LNCAP (cell line): ENCODE data around the gene GPC1.

Experiments
- TF ChIP-seq, protein P1 (sequence below): fragments of 450-650 bp; IDR thresholded peaks from 2 replicates; pipeline ENCODE4 v1.5.1; 2017; ENCODE audit warnings: mild to moderate bottlenecking

Gene GPC1

DNA sequence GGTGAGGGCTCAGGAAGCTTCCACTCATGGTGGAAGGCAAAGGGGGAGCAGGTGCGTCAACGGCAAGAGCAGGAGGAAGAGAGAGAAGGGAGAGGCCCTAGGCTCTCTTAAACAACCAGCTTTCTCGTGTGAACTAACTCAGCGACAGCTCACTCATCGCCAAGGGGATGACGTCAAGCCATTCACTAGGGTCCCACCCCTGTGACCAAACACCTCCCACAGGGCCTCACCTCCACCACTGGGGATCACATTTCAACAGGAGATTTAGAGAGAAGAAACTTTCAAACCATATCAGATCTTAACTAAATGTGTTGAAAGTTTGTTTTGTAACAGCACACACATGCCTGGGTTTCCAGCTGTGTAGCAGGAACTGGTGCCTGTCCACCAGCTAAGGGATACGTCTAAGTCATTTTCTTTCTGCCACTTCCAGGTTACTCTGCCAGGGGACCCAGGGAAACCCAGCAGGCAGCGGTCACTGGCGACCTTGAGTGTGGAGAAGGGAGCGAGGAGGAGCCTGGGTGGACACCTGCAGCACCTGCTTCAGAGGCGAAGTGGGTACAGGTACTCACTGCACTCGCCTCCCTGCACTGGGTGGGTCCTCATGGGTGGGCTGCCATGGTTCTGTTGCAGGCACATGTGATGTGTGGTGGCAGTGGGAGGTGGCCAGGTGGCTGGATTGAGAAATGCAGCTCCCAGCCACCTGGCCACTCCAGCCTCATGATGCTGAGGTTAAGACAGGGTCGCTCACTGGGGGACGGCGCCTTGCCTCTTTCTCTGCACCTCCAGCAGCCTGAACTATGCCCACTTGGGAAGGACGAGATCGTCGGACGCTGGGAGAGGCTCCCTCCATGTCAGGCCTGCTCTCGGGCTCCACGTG, 8.4 kb upstream of the GPC1 start:
- TF ChIP-seq, protein P1, sequence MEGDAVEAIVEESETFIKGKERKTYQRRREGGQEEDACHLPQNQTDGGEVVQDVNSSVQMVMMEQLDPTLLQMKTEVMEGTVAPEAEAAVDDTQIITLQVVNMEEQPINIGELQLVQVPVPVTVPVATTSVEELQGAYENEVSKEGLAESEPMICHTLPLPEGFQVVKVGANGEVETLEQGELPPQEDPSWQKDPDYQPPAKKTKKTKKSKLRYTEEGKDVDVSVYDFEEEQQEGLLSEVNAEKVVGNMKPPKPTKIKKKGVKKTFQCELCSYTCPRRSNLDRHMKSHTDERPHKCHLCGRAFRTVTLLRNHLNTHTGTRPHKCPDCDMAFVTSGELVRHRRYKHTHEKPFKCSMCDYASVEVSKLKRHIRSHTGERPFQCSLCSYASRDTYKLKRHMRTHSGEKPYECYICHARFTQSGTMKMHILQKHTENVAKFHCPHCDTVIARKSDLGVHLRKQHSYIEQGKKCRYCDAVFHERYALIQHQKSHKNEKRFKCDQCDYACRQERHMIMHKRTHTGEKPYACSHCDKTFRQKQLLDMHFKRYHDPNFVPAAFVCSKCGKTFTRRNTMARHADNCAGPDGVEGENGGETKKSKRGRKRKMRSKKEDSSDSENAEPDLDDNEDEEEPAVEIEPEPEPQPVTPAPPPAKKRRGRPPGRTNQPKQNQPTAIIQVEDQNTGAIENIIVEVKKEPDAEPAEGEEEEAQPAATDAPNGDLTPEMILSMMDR = no peak

DNA sequence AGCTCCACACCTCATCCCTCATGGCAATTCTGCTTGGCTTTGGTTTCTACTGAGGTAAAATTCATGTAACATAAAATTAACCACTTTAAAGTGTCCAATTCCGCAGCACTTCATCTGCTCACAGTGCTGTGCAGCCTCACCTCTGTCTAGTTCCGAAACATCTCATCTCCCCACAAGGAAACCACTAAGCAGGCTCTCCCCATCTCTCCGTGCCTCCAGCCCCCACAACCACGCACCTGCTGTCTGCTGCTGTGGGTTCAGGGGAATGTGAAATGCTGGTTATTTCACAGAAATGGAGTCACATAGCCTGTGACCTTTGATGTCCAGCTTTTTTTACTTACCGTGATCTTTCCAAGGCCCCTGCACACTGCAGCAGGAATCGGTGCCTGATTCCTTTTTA, 7.7 kb upstream of the GPC1 start:
- TF ChIP-seq, protein P1 = no peak

DNA sequence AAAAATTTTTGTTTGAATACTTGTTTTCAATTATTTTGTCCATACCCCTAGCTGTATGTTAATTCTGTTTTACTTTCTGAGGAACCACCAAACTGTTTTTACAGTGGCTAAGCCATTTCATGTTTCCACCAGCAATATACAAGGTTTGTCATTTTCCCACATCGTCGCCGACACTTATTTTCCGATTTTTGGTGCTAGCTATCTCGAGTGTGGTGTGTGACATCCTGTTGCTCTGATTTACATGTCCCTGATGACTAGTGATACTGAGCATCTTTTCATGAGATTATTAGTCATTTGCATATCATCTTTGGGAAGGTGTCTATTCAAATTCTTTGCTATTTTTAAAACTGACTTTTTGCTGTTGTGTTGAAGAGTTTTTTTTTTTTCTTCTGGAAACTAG, 7.2 kb upstream of the GPC1 start:
- TF ChIP-seq, protein P1 = no peak

DNA sequence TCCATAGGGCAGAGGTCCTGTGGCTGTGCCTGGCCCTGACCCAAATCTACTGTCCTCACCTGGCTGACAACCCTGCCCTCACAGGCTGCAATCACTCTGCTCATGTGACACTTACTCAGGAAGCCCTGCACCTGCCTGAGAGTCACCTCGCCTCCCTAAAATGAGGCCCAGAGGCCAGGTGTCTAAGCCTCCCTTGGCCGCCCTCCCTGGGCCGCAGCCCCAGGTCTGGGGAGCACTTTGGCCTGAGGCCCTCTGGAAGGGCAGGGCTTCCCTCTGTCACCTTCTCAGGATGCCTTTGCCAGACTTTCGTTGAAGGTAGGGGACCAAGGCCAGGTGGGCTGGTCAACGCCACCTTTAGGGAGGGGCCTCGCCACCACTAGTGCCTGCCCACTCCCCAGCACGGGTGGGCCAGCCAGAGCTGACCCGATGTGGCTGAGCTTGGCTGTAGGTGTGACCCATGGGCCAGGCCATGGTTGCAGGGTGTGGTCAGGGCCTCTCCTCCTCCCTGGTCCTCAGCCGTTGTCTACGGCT, 6.1 kb upstream of the GPC1 start:
- TF ChIP-seq, protein P1 = no peak

DNA sequence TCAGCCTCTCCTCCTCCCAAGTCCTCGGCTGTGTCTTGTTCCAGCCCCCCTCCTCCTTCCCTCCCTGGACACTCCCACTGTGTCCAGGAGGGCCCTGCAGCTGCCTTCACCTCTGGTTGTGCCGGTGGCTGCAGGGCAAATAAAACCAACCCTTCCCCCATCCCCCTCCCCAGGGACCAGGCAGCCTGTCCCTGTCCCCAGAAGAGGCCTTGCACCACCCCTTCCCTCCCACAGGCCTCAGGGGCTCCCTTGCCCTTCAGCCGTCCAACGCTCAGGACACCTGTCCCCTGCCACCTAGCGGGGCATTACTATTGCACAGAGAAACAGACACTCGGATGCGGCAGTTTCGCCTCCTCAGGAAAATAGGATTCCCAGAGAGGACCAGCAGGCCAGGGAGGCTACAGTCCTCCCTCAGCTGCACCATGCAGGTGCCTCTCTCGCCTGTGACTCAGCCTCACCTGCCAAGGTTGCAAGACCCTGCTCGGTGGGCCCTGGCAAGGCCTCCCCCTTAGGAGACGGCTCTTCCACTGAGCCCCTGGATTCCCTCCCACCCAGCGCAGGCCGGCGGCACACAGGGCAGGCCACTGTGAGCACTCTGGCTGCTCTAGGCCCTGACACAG, 5.5 kb upstream of the GPC1 start:
- TF ChIP-seq, protein P1 = no peak

DNA sequence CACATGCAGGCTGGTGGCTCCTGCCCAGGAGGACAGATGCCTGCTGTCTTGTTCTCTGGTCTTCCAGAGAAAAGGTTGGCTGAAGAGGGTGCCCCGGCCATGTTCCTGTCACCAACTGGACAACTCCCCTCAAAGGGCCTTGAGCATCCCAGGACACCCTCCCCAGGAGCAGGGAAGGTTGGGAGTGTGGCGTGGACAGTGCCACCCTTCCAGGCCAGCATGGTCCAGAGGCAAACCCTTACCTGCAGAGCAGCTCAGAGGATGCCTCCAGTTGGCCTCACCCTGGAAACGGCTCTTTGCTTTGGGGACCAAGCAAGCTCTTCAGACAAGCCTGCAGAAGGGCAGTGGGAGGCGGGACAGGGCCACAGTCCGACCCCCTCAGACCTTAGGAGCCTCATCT, 4.9 kb upstream of the GPC1 start:
- TF ChIP-seq, protein P1 = no peak

DNA sequence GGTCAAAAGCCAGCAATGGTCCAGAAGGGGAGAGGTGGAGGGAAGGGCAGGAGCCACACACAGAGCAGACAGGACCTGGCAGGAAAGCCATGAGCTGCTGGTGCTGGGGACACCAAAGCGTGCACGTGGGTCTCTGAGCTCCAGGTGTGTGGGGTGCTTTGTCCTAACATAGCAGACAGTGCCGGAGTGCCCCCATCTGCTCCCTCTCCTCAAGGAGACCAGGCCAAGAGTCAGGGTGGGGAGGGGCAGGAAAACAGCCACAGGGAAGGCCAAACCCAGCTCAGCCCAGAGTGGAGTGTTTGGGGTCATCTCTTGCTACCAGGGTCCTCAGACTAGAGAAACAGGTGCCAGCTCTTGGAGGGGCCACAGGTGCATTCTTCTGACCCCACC, 4.2 kb upstream of the GPC1 start:
- TF ChIP-seq, protein P1 = no peak
